Fibroblast of mammary gland (primary cell): ENCODE measurements around the gene IL17D.
A peak's percentile ranks its signal among the peaks of the same experiment; 100 is the strongest.

ENCODE experiments used
- DNase-seq: peaks from one replicate; pipeline ENCODE4 v3.0.0-alpha.2; 2010; ENCODE audit warnings: low read depth
- H3K4me3 ChIP-seq: 2 replicates; pipeline ENCODE4 v1.5.1; 2011; ENCODE audit warnings: low read depth, mild to moderate bottlenecking, low read length, moderate library complexity; ENCODE audit not compliant: control insufficient read depth
- TF ChIP-seq, protein P1 (sequence below): conservative IDR thresholded peaks from 2 replicates; pipeline ENCODE4 v1.5.1; 2011; ENCODE audit warnings: low read depth, low read length, inconsistent platforms; ENCODE audit not compliant: control insufficient read depth, insufficient read depth

Gene IL17D

GRCh38 chr13:20702530-20702914, 977 bp upstream of the IL17D start:
- DNase-seq: no peak
- H3K4me3 ChIP-seq: peak overlapping the region; percentile 53

GRCh38 chr13:20703780-20704458, 420 bp downstream of the IL17D start:
- H3K4me3 ChIP-seq: peak overlapping the region; percentile 10
- DNase-seq: peak; percentile 65
- TF ChIP-seq, protein P1, sequence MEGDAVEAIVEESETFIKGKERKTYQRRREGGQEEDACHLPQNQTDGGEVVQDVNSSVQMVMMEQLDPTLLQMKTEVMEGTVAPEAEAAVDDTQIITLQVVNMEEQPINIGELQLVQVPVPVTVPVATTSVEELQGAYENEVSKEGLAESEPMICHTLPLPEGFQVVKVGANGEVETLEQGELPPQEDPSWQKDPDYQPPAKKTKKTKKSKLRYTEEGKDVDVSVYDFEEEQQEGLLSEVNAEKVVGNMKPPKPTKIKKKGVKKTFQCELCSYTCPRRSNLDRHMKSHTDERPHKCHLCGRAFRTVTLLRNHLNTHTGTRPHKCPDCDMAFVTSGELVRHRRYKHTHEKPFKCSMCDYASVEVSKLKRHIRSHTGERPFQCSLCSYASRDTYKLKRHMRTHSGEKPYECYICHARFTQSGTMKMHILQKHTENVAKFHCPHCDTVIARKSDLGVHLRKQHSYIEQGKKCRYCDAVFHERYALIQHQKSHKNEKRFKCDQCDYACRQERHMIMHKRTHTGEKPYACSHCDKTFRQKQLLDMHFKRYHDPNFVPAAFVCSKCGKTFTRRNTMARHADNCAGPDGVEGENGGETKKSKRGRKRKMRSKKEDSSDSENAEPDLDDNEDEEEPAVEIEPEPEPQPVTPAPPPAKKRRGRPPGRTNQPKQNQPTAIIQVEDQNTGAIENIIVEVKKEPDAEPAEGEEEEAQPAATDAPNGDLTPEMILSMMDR: no peak

More at GRCh38 chr13:20702530-20702914, 977 bp upstream of the IL17D start:
- TF ChIP-seq, protein P1: no peak

DNA sequence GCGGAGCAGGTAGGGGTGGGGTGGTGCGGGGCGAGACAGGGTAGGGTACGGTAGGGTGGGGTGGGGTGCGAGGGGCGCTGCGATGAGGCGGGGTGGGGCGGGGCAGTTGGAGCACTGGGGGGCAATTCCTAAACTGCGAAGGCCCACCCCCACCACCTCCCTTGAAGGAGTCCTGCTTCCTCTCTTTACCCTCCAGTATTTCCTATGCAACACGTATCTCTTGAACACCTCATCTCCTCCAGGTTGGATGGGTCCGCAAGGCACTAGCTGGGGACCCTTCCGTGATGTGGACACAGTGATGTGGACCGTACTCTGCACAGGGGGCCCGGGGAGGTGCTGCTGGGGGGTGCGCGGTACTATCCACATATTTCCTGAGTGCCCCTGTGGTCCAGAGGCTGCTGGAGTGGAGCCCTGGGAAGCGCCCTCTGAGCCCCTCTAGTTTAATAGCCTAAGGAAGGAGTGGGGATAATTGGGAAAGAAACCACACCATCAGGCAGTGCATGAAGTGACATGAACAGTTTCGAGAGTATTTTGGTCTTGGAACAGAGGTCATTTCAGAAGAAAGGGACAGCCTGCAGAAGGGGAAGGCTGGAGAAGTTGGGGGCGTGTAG, 1.1 kb downstream of the IL17D start:
- DNase-seq: no peak
- TF ChIP-seq, protein P1: no peak
- H3K4me3 ChIP-seq: peak overlapping the region; percentile 9

DNA sequence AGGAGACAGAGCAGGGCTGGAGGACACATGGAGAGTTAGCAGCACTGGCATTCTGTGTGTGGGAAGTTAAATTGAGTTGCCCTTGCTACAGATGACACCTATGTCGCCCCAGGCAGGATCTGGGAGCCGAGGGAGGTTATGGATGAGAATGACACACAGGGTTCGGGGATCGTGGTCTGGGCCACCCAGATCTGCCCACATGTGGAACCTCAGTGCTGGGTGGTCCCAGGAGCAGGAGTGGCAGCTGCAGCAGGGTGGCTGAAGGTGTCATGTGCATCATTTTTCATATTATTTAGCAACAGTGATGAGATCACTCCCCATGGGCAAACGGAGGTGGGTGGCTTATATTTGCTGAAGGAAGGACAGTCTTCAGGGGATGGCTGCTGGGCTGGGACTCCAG, 3.2 kb downstream of the IL17D start:
- no peak for DNase-seq
- TF ChIP-seq, protein P1: no peak
- H3K4me3 ChIP-seq: no peak overlapping the region

GRCh38 chr13:20708216-20708615, 4.7 kb downstream of the IL17D start:
- no peak overlapping the region for H3K4me3 ChIP-seq
- TF ChIP-seq, protein P1: no peak
- DNase-seq: no peak

DNA sequence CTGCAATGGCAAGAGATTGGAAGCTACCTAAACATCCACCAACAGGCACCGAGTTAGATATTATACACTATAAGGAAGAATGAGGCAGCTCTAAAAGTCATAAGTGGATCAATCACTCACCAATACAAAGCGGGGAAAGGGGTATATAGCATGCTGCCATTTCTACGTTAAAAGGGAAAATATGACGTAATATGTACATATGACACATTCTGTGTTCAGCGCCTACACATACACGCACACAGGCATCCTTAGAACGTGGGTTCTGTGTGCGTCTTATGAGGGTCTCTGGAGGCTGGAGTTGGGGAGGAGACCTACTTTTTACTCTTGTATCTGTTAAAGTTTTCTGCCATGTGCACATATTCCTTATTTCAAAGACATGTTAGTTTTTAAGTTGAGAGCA, 5.9 kb downstream of the IL17D start:
- TF ChIP-seq, protein P1: no peak
- no peak for DNase-seq
- H3K4me3 ChIP-seq: no peak overlapping the region
